Vagina (tissue), 2 donors: Measurements from ENCODE around the gene DNMBP. TPM values are rescaled to one million over a fixed set of nuclear protein-coding genes. Genes with fewer than 3 reads are reported as not detected.
"Not testable (repeated sequence)": the region's sequence is repeated elsewhere in the genome, so short reads cannot be mapped to it uniquely, and the experiment has no call there.

Experiments
- DNase-seq, 2 donors: peaks; one replicate each; pipeline ENCODE4 v3.0.0-alpha.2; 2017; ENCODE audit errors: extremely low spot score in 2 of 2
- H3K27ac ChIP-seq: fragments of 200-600 bp; sonication (generic); one replicate; pipeline ENCODE4 v1.5.1; 2019
- H3K27me3 ChIP-seq: fragments of 200-600 bp; sonication (generic); one replicate; pipeline ENCODE4 v1.5.1; 2019
- H3K36me3 ChIP-seq, 2 donors: fragments of 200-600 bp; sonication (generic); one replicate each; pipeline ENCODE4 v1.5.1; 2017 to 2019
- H3K4me1 ChIP-seq: fragments of 200-600 bp; sonication (generic); one replicate; pipeline ENCODE4 v1.5.1; 2019
- H3K4me3 ChIP-seq, 2 donors: fragments of 200-600 bp; sonication (generic); 1 replicate in 1 of 2; 2 replicates in 1 of 2; pipeline ENCODE4 v1.5.1; 2016 to 2019
- H3K9me3 ChIP-seq: fragments of 200-600 bp; sonication (generic); one replicate; pipeline ENCODE4 v1.5.1; 2019
- CTCF ChIP-seq, 3 experiments: fragments of 450-650 bp in 2 of 3; fragments of 200-600 bp in 1 of 3; sonication (generic) in 1 of 3; IDR thresholded peaks; one replicate each; pipeline ENCODE4 v1.5.1; 2017 to 2019; ENCODE audit warnings: antibody characterized with exemption in 3 of 3, mild to moderate bottlenecking in 2 of 3, moderate library complexity in 2 of 3
- POLR2A ChIP-seq, 2 donors: fragments of 450-650 bp; IDR thresholded peaks; one replicate each; pipeline ENCODE4 v1.6.1; 2017; ENCODE audit warnings: antibody characterized with exemption in 2 of 2, mild to moderate bottlenecking in 2 of 2, moderate library complexity in 2 of 2
- POLR2AphosphoS5 ChIP-seq, 2 donors: sonication (generic); formaldehyde crosslinking; IDR thresholded peaks; one replicate each; pipeline ENCODE4 v1.9.0; 2017; ENCODE audit warnings: antibody characterized with exemption in 2 of 2, mild to moderate bottlenecking in 2 of 2, low read depth in 1 of 2; ENCODE audit not compliant: insufficient read depth in 1 of 2
- intact Hi-C: fragments of 100-400 bp; cut with DNase I; formaldehyde crosslinking; loops from one replicate; pipeline ENCODE4 v1.15.1; 2023
- total RNA-seq: library from RNA; depleted of rRNA; stranded (reverse); fragments of >200 nt; gene quantifications from one replicate; pipeline ENCODE4 v1.2.3, GENCODE V29; 2016

The DNMBP gene
- total RNA-seq, 1 donor from 2014 or later, result 31.9 TPM

DNA sequence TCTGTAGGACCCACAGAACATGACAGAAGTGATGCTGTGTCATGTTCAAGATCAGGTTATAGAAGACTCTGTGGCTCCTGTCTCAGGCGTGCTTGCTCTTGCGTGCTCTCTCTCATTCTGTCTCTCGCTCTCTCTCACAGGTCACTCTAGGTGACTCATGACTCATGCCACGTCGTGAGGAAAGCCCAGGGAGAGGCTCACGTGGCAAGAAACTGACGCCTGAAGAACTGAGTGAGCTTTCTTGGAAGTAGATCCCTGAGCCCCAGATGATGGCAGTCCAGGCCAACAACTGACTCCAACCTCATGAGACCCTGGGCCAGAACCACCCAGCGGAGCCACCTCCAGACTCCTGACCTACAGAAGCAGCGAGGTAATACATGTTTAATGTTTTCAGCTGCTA, 103.3 kb downstream of the DNMBP start:
- Histone ChIP-seq H3K36me3 (peaks cover 0 to 67% of the 10 kb centered on the region in 2 donors), H3K27ac (no peak overlapping the region), H3K9me3 (no peaks in the 10 kb centered on the region), H3K4me1 (no peaks in the 10 kb centered on the region), H3K4me3 (no peak overlapping the region), H3K27me3 (no peaks in the 10 kb centered on the region)
- intact Hi-C loops, result no loop called here
- DNase-seq, result peak in 1 of 2 donors; percentile 90
- TF ChIP-seq POLR2AphosphoS5 (IDR thresholded peaks at IDR 0.05; ENCODE audit: insufficient read depth in 1 of 2, low read depth in 1 of 2), result no peak
- no peak for TF ChIP-seq POLR2A (IDR thresholded peaks at IDR 0.05)
- no peak for TF ChIP-seq CTCF (IDR thresholded peaks at IDR 0.05)

GRCh38 chr10:99905971-99906370, 103.8 kb downstream of the DNMBP start:
- no peak overlapping the region for H3K4me3 ChIP-seq
- intact Hi-C loops, result no loop called here
- H3K4me1 ChIP-seq, result no peaks in the 10 kb centered on the region
- TF ChIP-seq POLR2A (IDR thresholded peaks at IDR 0.05) (no peak), POLR2AphosphoS5 (IDR thresholded peaks at IDR 0.05; ENCODE audit: insufficient read depth in 1 of 2, low read depth in 1 of 2) (no peak), CTCF (IDR thresholded peaks at IDR 0.05) (no peak)
- H3K36me3 ChIP-seq, result peaks cover 0 to 68% of the 10 kb centered on the region in 2 donors
- no peaks in the 10 kb centered on the region for H3K27me3 ChIP-seq
- DNase-seq, result no peak
- H3K27ac ChIP-seq, result no peak overlapping the region
- H3K9me3 ChIP-seq, result no peaks in the 10 kb centered on the region

DNA sequence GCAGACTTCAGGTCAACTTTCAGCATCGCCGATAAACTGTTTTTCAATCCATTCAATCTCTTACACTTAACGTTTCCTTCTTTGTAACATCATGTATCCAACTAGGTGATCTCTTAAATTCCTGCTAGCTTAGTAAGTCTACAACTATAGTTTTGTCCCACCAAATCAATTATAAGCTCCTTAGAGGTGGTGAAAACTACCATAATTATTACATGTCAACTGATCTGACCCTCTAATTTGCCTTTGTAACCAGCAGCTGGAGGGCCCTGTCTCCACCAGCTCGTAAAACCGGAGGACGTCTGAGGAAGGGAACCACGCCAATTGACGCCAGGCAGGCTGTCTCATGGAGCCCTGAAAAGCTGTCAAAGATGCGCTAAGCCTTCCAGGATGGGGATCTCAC, 113.9 kb downstream of the DNMBP start:
- DNase-seq, result no peak
- H3K9me3 ChIP-seq, result no peaks in the 10 kb centered on the region
- TF ChIP-seq CTCF (IDR thresholded peaks at IDR 0.05) (no peak), POLR2AphosphoS5 (IDR thresholded peaks at IDR 0.05; ENCODE audit: insufficient read depth in 1 of 2, low read depth in 1 of 2) (no peak), POLR2A (IDR thresholded peaks at IDR 0.05) (no peak)
- H3K4me1 ChIP-seq, result no peaks in the 10 kb centered on the region
- intact Hi-C loops, result no loop called here
- no peak overlapping the region for H3K27ac ChIP-seq
- peaks cover 0 to 72% of the 10 kb centered on the region in 2 donors for H3K36me3 ChIP-seq
- no peak overlapping the region for H3K4me3 ChIP-seq
- no peaks in the 10 kb centered on the region for H3K27me3 ChIP-seq

DNA sequence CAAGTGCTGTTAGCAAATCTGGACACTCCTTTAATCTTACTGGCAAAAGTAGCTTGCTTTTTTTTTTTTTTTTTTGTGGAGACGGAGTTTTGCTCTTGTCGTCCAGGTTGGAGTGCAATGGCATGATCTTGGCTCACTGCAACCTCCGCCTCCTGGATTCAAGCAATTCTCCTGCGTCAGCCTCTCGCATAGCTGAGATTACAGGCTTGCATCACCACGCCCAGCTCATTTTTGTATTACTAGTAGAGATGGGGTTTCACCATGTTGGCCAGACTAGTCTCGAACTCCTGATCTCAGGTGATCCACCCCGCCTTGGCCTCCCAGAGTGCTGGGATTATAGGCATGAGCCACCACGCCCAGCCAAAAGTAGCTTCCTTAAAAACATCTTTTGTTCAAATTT, 114.7 kb downstream of the DNMBP start:
- H3K27me3 ChIP-seq, H3K9me3 ChIP-seq, H3K4me3 ChIP-seq, DNase-seq, H3K4me1 ChIP-seq, H3K27ac ChIP-seq, intact Hi-C loops: not testable (repeated sequence)
- peaks cover 0 to 72% of the 10 kb centered on the region in 2 donors for H3K36me3 ChIP-seq

GRCh38 chr10:99894613-99895012, 115.1 kb downstream of the DNMBP start:
- no peak overlapping the region for H3K27ac ChIP-seq
- peaks cover 0 to 75% of the 10 kb centered on the region in 2 donors for H3K36me3 ChIP-seq
- DNase-seq, result no peak
- intact Hi-C loops, result no loop called here
- no peak for TF ChIP-seq CTCF (IDR thresholded peaks at IDR 0.05)
- no peak for TF ChIP-seq POLR2A (IDR thresholded peaks at IDR 0.05)
- TF ChIP-seq POLR2AphosphoS5 (IDR thresholded peaks at IDR 0.05; ENCODE audit: insufficient read depth in 1 of 2, low read depth in 1 of 2), result no peak
- H3K4me3 ChIP-seq, result no peak overlapping the region
- no peaks in the 10 kb centered on the region for H3K4me1 ChIP-seq
- H3K27me3 ChIP-seq, result no peaks in the 10 kb centered on the region
- H3K9me3 ChIP-seq, result no peaks in the 10 kb centered on the region

- Histone ChIP-seq H3K4me1 (no peaks in the 10 kb centered on the region), H3K9me3 (no peaks in the 10 kb centered on the region), H3K27me3 (no peaks in the 10 kb centered on the region), H3K27ac (no peak overlapping the region), H3K4me3 (no peak overlapping the region), H3K36me3 (peaks cover 4 to 73% of the 10 kb centered on the region in 2 donors)
- DNase-seq, result no peak
- TF ChIP-seq CTCF (IDR thresholded peaks at IDR 0.05) (no peak), POLR2AphosphoS5 (IDR thresholded peaks at IDR 0.05; ENCODE audit: insufficient read depth in 1 of 2, low read depth in 1 of 2) (no peak), POLR2A (IDR thresholded peaks at IDR 0.05) (no peak)
- intact Hi-C loops, result no loop called here
Measured at GRCh38 chr10:99888622-99889021, 121.1 kb downstream of the DNMBP start.
